HCT116 (cell line): Measurements from ENCODE around the gene CIRBP.

Experiments
- TF ChIP-seq, protein P1 (sequence below): IDR thresholded peaks from 2 replicates; pipeline ENCODE4 v1.6.1; 2012
- TF ChIP-seq, protein P2 (sequence below), 3 experiments: fragments of 200-600 bp in 1 of 3; sonication (generic) in 1 of 3; IDR thresholded peaks in 2 of 3; conservative IDR thresholded peaks in 1 of 3; 2 replicates each; pipeline ENCODE4 v1.5.1; 2012 to 2017; ENCODE audit warnings: low read depth in 2 of 3, low read length in 2 of 3, antibody characterized with exemption in 1 of 3, borderline replicate concordance in 1 of 3, control low read depth in 1 of 3, mild to moderate bottlenecking in 1 of 3, mixed read lengths in 1 of 3, mixed run types in 1 of 3, moderate library complexity in 1 of 3; ENCODE audit not compliant: insufficient read depth in 1 of 3

DNA sequence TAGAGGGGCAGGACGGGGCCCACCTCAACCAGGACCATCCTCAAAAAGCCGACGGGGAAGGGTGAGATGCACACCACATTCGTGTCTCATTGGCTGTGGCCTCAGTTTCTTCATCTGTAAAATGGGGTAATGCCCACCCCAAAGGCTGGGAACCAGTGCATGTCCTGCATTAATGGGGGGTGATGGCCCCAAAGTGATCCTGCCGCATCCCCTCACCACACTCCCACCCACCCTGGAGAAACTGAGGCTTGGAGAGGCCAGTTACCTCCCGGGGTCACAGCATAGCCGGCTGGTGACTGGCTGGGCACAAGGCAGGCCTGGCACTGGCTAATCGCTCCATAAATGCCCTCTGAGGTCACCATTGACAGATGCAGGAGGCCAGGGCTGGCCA lies 21.4 kb upstream of the CIRBP start:
- TF ChIP-seq, protein P1, sequence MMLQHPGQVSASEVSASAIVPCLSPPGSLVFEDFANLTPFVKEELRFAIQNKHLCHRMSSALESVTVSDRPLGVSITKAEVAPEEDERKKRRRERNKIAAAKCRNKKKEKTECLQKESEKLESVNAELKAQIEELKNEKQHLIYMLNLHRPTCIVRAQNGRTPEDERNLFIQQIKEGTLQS: no peak
- TF ChIP-seq, protein P2, sequence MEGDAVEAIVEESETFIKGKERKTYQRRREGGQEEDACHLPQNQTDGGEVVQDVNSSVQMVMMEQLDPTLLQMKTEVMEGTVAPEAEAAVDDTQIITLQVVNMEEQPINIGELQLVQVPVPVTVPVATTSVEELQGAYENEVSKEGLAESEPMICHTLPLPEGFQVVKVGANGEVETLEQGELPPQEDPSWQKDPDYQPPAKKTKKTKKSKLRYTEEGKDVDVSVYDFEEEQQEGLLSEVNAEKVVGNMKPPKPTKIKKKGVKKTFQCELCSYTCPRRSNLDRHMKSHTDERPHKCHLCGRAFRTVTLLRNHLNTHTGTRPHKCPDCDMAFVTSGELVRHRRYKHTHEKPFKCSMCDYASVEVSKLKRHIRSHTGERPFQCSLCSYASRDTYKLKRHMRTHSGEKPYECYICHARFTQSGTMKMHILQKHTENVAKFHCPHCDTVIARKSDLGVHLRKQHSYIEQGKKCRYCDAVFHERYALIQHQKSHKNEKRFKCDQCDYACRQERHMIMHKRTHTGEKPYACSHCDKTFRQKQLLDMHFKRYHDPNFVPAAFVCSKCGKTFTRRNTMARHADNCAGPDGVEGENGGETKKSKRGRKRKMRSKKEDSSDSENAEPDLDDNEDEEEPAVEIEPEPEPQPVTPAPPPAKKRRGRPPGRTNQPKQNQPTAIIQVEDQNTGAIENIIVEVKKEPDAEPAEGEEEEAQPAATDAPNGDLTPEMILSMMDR (IDR thresholded peaks at IDR 0.05 in 2 of 3, conservative IDR thresholded peaks at IDR 0.05 in 1 of 3; ENCODE audit: borderline replicate concordance in 1 of 3, insufficient read depth in 1 of 3, low read depth in 2 of 3, low read length in 2 of 3): no peak
